ENCODE results near the gene FBP2. TPM values are rescaled to one million over a fixed set of nuclear protein-coding genes. Genes with fewer than 3 reads are reported as not detected.

The FBP2 gene
- total RNA-seq, 2 experiments from 2014 or later: not detected

- Mint-ChIP-seq H3K27me3 (peaks cover 42% of the 10 kb centered on the region), H3K9me3 (no peaks in the 10 kb centered on the region), H3K4me3 (no peak overlapping the region), H3K27ac (no peak overlapping the region), H3K36me3 (ENCODE audit: low read depth) (no peaks in the 10 kb centered on the region), H3K4me1 (ENCODE audit: low read depth) (peaks cover 16% of the 10 kb centered on the region)
- no peak for ATAC-seq (ENCODE audit: poor library complexity)
- Histone ChIP-seq H3K27me3 (ENCODE audit: control insufficient read depth in 1 of 2, insufficient read depth in 2 of 2, low read length in 2 of 2) (peaks cover 0 to 5% of the 10 kb centered on the region in 2 experiments), H3K4me3 (ENCODE audit: low read length) (no peak overlapping the region), H3K27ac (ENCODE audit: low read depth in 1 of 2, low read length in 2 of 2) (no peak overlapping the region), H3K36me3 (ENCODE audit: insufficient read depth, low read length) (no peaks in the 10 kb centered on the region), H3K9me3 (ENCODE audit: control insufficient read depth in 1 of 2, insufficient read depth in 1 of 2, low read length in 2 of 2) (no peaks in the 10 kb centered on the region), H3K4me1 (ENCODE audit: insufficient read depth, low read length) (peaks cover 9% of the 10 kb centered on the region)
- peak in 1 of 14 experiments; percentile 3 for DNase-seq
- no peak for TF ChIP-seq CTCF (IDR thresholded peaks at IDR 0.05)
- CTCF ChIA-PET: no interaction called here
- intact Hi-C loops (cut with DNase I, micrococcal nuclease): no loop called here
- POLR2A ChIA-PET: no interaction called here
These were observed 7.3 kb downstream of the FBP2 start for GRCh38 chr9:94586316-94586715.

- no peak overlapping the region for H3K27ac Mint-ChIP-seq
- Histone ChIP-seq H3K4me1 (ENCODE audit: insufficient read depth, low read length) (peaks cover 9% of the 10 kb centered on the region), H3K27ac (ENCODE audit: low read depth in 1 of 2, low read length in 2 of 2) (no peak overlapping the region), H3K9me3 (ENCODE audit: control insufficient read depth in 1 of 2, insufficient read depth in 1 of 2, low read length in 2 of 2) (no peaks in the 10 kb centered on the region), H3K27me3 (ENCODE audit: control insufficient read depth in 1 of 2, insufficient read depth in 2 of 2, low read length in 2 of 2) (peaks cover 0 to 5% of the 10 kb centered on the region in 2 experiments), H3K36me3 (ENCODE audit: insufficient read depth, low read length) (no peaks in the 10 kb centered on the region), H3K4me3 (ENCODE audit: low read length) (no peak overlapping the region)
- no peaks in the 10 kb centered on the region for H3K36me3 Mint-ChIP-seq (ENCODE audit: low read depth)
- no peak overlapping the region for H3K4me3 Mint-ChIP-seq
- TF ChIP-seq CTCF (IDR thresholded peaks at IDR 0.05): no peak
- intact Hi-C loops (cut with DNase I, micrococcal nuclease): no loop called here
- ATAC-seq (ENCODE audit: poor library complexity) (peak; percentile 71), DNase-seq (peak in 3 of 14 experiments; percentile 32 to 63 (median 60))
- ChIA-PET CTCF (no interaction called here), POLR2A (no interaction called here)
- no peaks in the 10 kb centered on the region for H3K9me3 Mint-ChIP-seq
- peaks cover 31% of the 10 kb centered on the region for H3K27me3 Mint-ChIP-seq
- H3K4me1 Mint-ChIP-seq (ENCODE audit: low read depth): peaks cover 16% of the 10 kb centered on the region
These were observed 9.1 kb downstream of the FBP2 start for GRCh38 chr9:94584555-94584954.

GRCh38 chr9:94581728-94582127, 11.9 kb downstream of the FBP2 start:
- CTCF ChIA-PET: no interaction called here

More at GRCh38 chr9:94581728-94582127, 11.9 kb downstream of the FBP2 start:
- peaks cover 16% of the 10 kb centered on the region for H3K4me1 Mint-ChIP-seq (ENCODE audit: low read depth)
- Histone ChIP-seq H3K4me1 (ENCODE audit: insufficient read depth, low read length) (peaks cover 9% of the 10 kb centered on the region), H3K27ac (ENCODE audit: low read depth in 1 of 2, low read length in 2 of 2) (no peak overlapping the region), H3K27me3 (ENCODE audit: control insufficient read depth in 1 of 2, insufficient read depth in 2 of 2, low read length in 2 of 2) (no peaks in the 10 kb centered on the region), H3K4me3 (ENCODE audit: low read length) (no peak overlapping the region), H3K36me3 (ENCODE audit: insufficient read depth, low read length) (no peaks in the 10 kb centered on the region), H3K9me3 (ENCODE audit: control insufficient read depth in 1 of 2, insufficient read depth in 1 of 2, low read length in 2 of 2) (no peaks in the 10 kb centered on the region)
- no peak overlapping the region for H3K4me3 Mint-ChIP-seq
- no peak overlapping the region for H3K27ac Mint-ChIP-seq
- ATAC-seq (ENCODE audit: poor library complexity) (no peak), DNase-seq (no peak)
- H3K36me3 Mint-ChIP-seq (ENCODE audit: low read depth): no peaks in the 10 kb centered on the region
- no peak for TF ChIP-seq CTCF (IDR thresholded peaks at IDR 0.05)
- peaks cover 13% of the 10 kb centered on the region for H3K27me3 Mint-ChIP-seq
- no peaks in the 10 kb centered on the region for H3K9me3 Mint-ChIP-seq
- POLR2A ChIA-PET: no interaction called here
- intact Hi-C loops (cut with DNase I, micrococcal nuclease): no loop called here

Data from CD4-positive, alpha-beta T cell (primary cell).